Naive thymus-derived CD4-positive, alpha-beta T cell (primary cell): Measurements from ENCODE around the gene TOR4A. TPM values are rescaled to one million over a fixed set of nuclear protein-coding genes. Genes with fewer than 3 reads are reported as not detected.

ENCODE experiments used
- ATAC-seq: fragments of 150-1000 bp; cut with Tn5 transposase; 2 replicates; pipeline ENCODE4 v1.10.0; 2021; ENCODE audit warnings: mild to moderate bottlenecking, moderate library complexity
- CTCF ChIA-PET: fragments of 350-600 bp; sonication (Branson Sonifier 250); formaldehyde crosslinking; loops from one replicate; lab custom pipeline; 2021; ENCODE audit warnings: antibody characterized with exemption; lab: Charles Lee
- POLR2A ChIA-PET: fragments of 350-600 bp; sonication (Branson Sonifier 250); formaldehyde crosslinking; loops from one replicate; lab custom pipeline; 2021; ENCODE audit warnings: antibody characterized with exemption, inconsistent platforms; lab: Charles Lee
- DNase-seq, 9 donors: peaks; one replicate each; pipeline versions ENCODE4 v3.0.0 to v3.0.0-alpha.2; 2020 to 2022; ENCODE audit warnings: mixed read lengths in 1 of 9
- H3K27ac ChIP-seq: one replicate; pipeline ENCODE4 v1.7.0; 2013; ENCODE audit warnings: mild to moderate bottlenecking, low read depth, low read length, moderate library complexity
- H3K27me3 ChIP-seq, 2 donors: one replicate each; pipeline ENCODE4 v1.7.0; 2013; ENCODE audit warnings: low read length in 2 of 2, mild to moderate bottlenecking in 2 of 2, moderate library complexity in 2 of 2; ENCODE audit not compliant: control insufficient read depth in 2 of 2, insufficient read depth in 2 of 2
- H3K36me3 ChIP-seq, 3 experiments: 1 replicate in 2 of 3; 2 replicates in 1 of 3; pipeline ENCODE4 v1.7.0; 2013; ENCODE audit warnings: low read length in 3 of 3, mild to moderate bottlenecking in 3 of 3, moderate library complexity in 1 of 3; ENCODE audit not compliant: insufficient read depth in 3 of 3, control insufficient read depth in 2 of 3
- H3K4me1 ChIP-seq, 2 donors: one replicate each; pipeline ENCODE4 v1.7.0; 2013; ENCODE audit warnings: low read length in 2 of 2, mild to moderate bottlenecking in 2 of 2, moderate library complexity in 1 of 2; ENCODE audit not compliant: control insufficient read depth in 2 of 2, insufficient read depth in 2 of 2
- H3K4me3 ChIP-seq: 2 replicates; pipeline ENCODE4 v1.7.0; 2013; ENCODE audit warnings: mild to moderate bottlenecking, low read length
- H3K9me3 ChIP-seq, 3 experiments: 1 replicate in 2 of 3; 2 replicates in 1 of 3; pipeline ENCODE4 v1.7.0; 2013; ENCODE audit warnings: low read length in 3 of 3; ENCODE audit not compliant: control insufficient read depth in 2 of 3
- H3K27ac Mint-ChIP-seq, 9 donors: one replicate each; pipeline ENCODE4 v1.8.0; 2020 to 2022; ENCODE audit warnings: mixed read lengths in 9 of 9, mild to moderate bottlenecking in 8 of 9, moderate library complexity in 5 of 9, inconsistent platforms in 2 of 9
- H3K27me3 Mint-ChIP-seq, 5 donors: one replicate each; pipeline ENCODE4 v1.8.0; 2021 to 2022; ENCODE audit warnings: mixed read lengths in 5 of 5, mild to moderate bottlenecking in 1 of 5
- H3K36me3 Mint-ChIP-seq, 5 donors: one replicate each; pipeline ENCODE4 v1.8.0; 2020 to 2022; ENCODE audit warnings: mixed read lengths in 5 of 5, mild to moderate bottlenecking in 3 of 5, inconsistent platforms in 1 of 5
- H3K4me1 Mint-ChIP-seq, 7 donors: one replicate each; pipeline ENCODE4 v1.8.0; 2020 to 2022; ENCODE audit warnings: mixed read lengths in 7 of 7, mild to moderate bottlenecking in 3 of 7, inconsistent platforms in 1 of 7
- H3K4me3 Mint-ChIP-seq, 10 donors: one replicate each; pipeline ENCODE4 v1.8.0; 2020 to 2022; ENCODE audit warnings: mild to moderate bottlenecking in 10 of 10, mixed read lengths in 10 of 10, moderate library complexity in 6 of 10, inconsistent platforms in 2 of 10
- H3K9me3 Mint-ChIP-seq, 11 donors: one replicate each; pipeline ENCODE4 v1.8.0; 2020 to 2022; ENCODE audit warnings: mixed read lengths in 11 of 11, mild to moderate bottlenecking in 4 of 11, inconsistent platforms in 1 of 11, moderate library complexity in 1 of 11
- intact Hi-C, 2 donors: fragments of 100-400 bp; cut with micrococcal nuclease; formaldehyde crosslinking; loops; one replicate each; pipeline ENCODE4 v1.15.1; 2023
- polyA plus RNA-seq, 2 donors: library from polyadenylated mRNA; unstranded; fragments of 300-500 nt; fragmentation: Illumina TruSeq; gene quantifications; one replicate each; pipeline ENCODE4 v1.2.3, GENCODE V29; 2021
- total RNA-seq, 6 experiments: library from RNA in 5 of 6; stranded (reverse) in 5 of 6; gene quantifications; 1 replicate in 5 of 6; 2 replicates in 1 of 6; pipeline ENCODE4 v1.2.3 and lab custom pipeline; 2021 to 2026

TOR4A gene
- total and polyA plus RNA-seq, 7 experiments from 2014 or later, result 0.07 to 16.6 (median 1.7) TPM; not detected in 1

DNA sequence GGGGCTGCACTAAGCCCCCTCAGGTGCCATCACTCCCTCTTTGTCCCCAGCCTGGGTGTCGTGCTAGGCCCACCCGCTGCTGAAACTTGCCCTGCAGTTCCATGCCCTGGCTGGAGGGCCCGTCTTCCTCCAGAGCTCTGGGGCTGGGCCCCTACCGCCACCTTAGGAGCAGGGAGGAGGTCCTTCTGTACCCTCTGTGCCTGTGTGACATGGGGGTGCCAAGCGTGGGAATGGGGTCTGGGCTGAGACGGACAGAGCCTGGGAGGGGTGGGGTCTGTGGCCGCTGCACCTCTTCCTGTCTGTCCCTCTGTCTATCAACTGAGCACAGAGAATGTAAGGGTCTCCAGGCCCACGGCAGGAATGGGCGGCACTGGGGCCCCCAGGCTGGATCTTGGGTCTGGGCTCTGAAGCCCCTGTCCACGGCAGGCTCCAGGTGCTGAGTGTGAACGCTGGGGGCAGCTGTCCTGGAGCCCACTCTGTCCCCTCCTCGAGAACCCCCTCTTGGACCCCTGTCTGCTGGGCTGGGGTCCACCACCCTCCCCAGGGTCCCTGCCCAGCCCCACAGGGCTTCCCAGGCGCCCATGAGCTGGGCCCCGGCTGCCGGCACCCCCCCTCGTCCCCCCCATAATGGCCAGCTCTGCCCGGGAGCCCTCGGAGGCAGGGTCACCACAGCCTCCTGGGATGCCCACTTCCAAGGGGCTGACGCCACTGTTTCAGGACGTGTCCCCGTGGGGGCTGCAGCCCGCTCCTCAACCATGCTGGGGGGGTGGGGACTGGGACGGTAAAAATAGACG lies 40.4 kb downstream of the TOR4A start:
- DNase-seq (no peak), ATAC-seq (no peak)
- Histone ChIP-seq H3K4me3 (no peak overlapping the region), H3K4me1 (peaks cover 0 to 10% of the 10 kb centered on the region in 2 donors), H3K36me3 (no peaks in the 10 kb centered on the region), H3K27ac (no peak overlapping the region), H3K27me3 (no peaks in the 10 kb centered on the region), H3K9me3 (no peaks in the 10 kb centered on the region)
- Mint-ChIP-seq H3K36me3 (no peaks in the 10 kb centered on the region), H3K9me3 (no peaks in the 10 kb centered on the region), H3K27ac (no peak overlapping the region), H3K4me1 (peaks cover 0 to 7% (median 5%) of the 10 kb centered on the region in 7 donors), H3K27me3 (peaks cover 0 to 3% (median 0%) of the 10 kb centered on the region in 5 donors), H3K4me3 (peak overlapping the region in 1 of 10 donors; percentile 33)
- intact Hi-C loops, result no loop called here
- POLR2A ChIA-PET, result no interaction called here
- CTCF ChIA-PET, result no interaction called here

DNA sequence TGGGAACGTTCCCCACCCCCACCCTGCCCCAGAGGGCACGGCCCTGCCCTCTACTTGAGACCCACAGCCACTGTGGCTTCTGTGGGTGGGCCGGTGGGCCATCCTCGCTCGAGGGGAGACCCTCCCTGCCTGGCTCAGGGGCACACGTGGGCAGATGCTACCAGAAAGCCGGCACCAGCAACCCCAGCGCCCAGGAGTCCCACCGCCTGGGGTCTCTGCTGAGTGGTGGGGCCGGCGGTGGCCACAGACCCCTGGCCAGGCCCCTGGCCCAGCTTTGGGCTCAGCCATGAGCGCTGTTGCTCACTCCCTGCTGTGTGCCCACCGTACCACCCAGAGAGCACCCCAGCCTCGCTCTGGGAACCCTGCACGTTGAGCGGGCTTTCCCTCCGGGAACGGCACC lies 41.1 kb downstream of the TOR4A start:
- Mint-ChIP-seq H3K9me3 (no peaks in the 10 kb centered on the region), H3K4me1 (peaks cover 0 to 7% (median 5%) of the 10 kb centered on the region in 7 donors), H3K27me3 (peaks cover 0 to 3% (median 0%) of the 10 kb centered on the region in 5 donors), H3K27ac (no peak overlapping the region), H3K4me3 (no peak overlapping the region), H3K36me3 (no peaks in the 10 kb centered on the region)
- DNase-seq (no peak), ATAC-seq (no peak)
- peaks cover 0 to 10% of the 10 kb centered on the region in 2 donors for H3K4me1 ChIP-seq
- no peaks in the 10 kb centered on the region for H3K27me3 ChIP-seq
- H3K9me3 ChIP-seq, result no peaks in the 10 kb centered on the region
- H3K36me3 ChIP-seq, result no peaks in the 10 kb centered on the region
- ChIA-PET CTCF (no interaction called here), POLR2A (no interaction called here)
- H3K4me3 ChIP-seq, result no peak overlapping the region
- H3K27ac ChIP-seq, result no peak overlapping the region
- intact Hi-C loops, result no loop called here

DNA sequence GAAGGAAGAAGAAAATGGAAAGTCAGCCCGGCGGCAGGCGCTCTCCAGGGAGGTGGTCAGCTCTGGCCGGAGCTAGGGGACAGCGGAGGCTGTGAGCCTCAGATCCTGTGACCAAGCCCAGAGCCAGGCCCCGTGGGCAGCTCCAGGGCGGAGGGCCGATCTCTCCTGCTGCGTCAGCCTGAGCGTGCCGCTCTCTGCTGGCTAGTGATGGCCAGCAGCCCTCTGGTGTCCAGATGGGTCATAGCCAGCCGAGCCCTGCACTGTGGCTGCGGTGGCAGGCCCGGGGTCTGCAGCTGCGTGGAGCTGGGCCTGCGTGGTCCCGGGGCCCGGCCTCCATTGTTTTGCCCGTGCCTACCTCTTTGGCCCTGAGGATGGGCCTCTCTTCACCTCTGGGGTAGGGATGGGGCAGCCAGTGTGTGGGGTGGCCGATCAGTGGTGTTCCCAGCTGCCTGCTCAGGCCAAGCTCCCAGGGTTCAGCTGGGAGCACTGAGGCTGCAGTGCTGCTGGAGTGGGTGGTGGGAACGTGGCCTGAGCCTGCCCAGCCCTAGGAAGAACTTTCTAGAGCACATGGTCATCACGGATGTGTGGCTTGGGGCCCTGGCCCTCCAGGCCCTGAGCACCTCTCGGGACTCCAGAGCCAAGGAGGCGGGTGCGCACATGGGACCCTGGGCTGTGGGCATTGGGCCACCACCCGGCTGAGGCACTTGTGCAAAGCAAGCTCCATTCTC lies 41.6 kb downstream of the TOR4A start:
- Histone ChIP-seq H3K27me3 (no peaks in the 10 kb centered on the region), H3K36me3 (no peaks in the 10 kb centered on the region), H3K4me1 (peaks cover 0 to 10% of the 10 kb centered on the region in 2 donors), H3K27ac (no peak overlapping the region), H3K4me3 (no peak overlapping the region), H3K9me3 (no peaks in the 10 kb centered on the region)
- no peaks in the 10 kb centered on the region for H3K9me3 Mint-ChIP-seq
- peaks cover 0 to 7% (median 5%) of the 10 kb centered on the region in 7 donors for H3K4me1 Mint-ChIP-seq
- peaks cover 0 to under 1% (median 0%) of the 10 kb centered on the region in 5 donors for H3K36me3 Mint-ChIP-seq
- H3K27me3 Mint-ChIP-seq, result peaks cover 0 to 3% (median 0%) of the 10 kb centered on the region in 5 donors
- H3K4me3 Mint-ChIP-seq, result no peak overlapping the region
- ATAC-seq (no peak), DNase-seq (no peak)
- peak overlapping the region in 1 of 9 donors; percentile 18 for H3K27ac Mint-ChIP-seq
- intact Hi-C loops, result no loop called here
- ChIA-PET CTCF (interaction anchor here (1.6 kb wide), 1 partner anchor 17 kb away, joined by 4 read pairs; the partner anchor contains the start of gene NRARP), POLR2A (no interaction called here)

DNA sequence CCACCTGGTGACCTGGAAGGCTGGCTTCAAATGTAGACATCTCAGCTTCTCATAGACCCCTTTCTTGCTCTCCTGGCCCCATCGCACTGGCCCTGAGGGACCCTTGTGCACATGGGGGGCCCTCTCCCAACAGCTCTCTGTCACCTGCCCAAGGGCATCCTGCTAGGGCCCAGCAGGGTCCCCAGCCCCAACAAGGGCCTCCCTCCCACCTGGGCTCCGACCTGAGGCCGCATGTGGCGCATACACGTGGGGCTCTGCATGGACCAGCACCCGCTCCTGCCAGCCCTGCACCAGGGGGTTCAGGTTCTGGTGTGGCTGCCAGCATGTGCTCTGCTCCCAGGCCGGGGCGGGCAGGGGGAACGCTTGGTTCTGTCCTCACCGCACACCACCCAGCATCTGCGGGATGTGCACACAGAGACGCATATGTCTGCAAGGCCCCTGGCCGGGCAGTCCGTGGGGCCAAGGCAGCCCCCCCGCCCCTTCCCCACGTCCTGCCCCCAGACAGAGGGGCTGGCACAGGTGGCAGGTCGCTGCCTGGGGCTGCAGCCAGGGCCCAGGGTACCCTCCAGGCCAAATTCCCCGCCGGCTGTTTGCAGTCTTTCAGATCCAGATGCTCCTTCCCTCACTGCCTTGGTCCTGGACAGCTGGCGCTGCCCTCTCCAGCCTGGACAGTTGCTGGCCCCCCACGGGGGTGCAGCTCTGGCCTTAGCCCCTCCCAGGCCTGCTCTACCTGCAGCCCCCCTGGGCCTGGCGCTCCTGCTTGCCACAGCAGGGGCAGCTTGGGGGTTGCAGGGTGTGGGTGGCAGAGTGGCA lies 42.4 kb downstream of the TOR4A start:
- no peak for DNase-seq
- H3K27ac ChIP-seq, result no peak overlapping the region
- no peak overlapping the region for H3K4me3 ChIP-seq
- H3K27me3 Mint-ChIP-seq, result peaks cover 0 to 3% (median 0%) of the 10 kb centered on the region in 5 donors
- no peaks in the 10 kb centered on the region for H3K36me3 ChIP-seq
- peaks cover 0 to 10% of the 10 kb centered on the region in 2 donors for H3K4me1 ChIP-seq
- ChIA-PET POLR2A (interaction anchor here (1.0 kb wide), 1 partner anchor 16 kb away, joined by 3 read pairs; no protein-coding TSS in a partner anchor), CTCF (interaction anchor here (1.6 kb wide), 1 partner anchor 18 kb away, joined by 4 read pairs; the partner anchor contains the start of gene NRARP)
- H3K9me3 ChIP-seq, result no peaks in the 10 kb centered on the region
- H3K4me1 Mint-ChIP-seq, result peaks cover 0 to 7% (median 5%) of the 10 kb centered on the region in 7 donors
- H3K36me3 Mint-ChIP-seq, result peaks cover 0 to 4% (median 0%) of the 10 kb centered on the region in 5 donors
- H3K27me3 ChIP-seq, result no peaks in the 10 kb centered on the region
- peak overlapping the region in 4 of 10 donors; percentile 20 to 72 (median 58) for H3K4me3 Mint-ChIP-seq
- intact Hi-C loops, result no loop called here
- no peak for ATAC-seq
- peak overlapping the region in 2 of 9 donors; percentile 38 to 71 for H3K27ac Mint-ChIP-seq
- no peaks in the 10 kb centered on the region for H3K9me3 Mint-ChIP-seq

DNA sequence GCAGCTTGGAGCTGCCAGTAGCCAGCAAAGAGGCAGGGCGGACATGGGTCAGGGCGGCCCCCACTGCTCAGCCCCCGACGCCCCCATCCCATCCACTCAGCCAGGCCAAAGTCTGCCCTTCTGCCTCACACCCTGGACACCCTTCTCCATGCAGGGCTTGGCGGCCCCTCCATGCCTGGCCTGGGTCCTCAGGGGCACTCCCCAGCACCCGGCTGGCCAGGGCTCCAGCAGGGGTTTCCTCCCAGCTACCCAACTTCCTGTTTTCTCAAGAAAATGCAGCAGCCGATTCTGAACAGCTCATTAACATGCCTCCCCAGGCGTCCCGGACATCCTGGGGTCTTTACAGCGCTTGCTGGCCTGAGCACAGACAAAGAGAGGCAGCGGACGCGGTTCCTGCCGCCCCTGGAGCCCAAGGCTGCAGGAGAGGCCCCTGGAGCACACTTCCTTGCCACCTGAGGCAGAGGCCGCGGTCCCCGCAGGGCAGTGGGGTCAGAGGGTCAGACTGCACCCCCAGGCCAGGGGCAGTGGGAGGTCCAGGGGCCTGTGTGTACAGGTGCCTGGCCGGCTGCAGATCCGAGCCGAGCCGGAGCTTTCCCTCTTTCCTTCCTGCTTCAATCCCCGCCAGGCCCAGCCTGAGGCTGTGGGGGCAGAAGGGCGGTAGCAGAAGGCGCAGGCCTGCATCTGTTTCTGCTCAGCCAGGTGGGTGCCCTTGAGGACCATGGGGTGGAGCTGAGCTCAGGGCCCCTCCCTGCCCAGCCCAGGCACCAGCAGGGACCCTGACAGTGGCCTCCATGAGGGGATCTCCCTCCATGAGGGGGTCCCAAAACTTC lies 43.2 kb downstream of the TOR4A start:
- no peaks in the 10 kb centered on the region for H3K36me3 ChIP-seq
- peaks cover 0 to 7% (median 6%) of the 10 kb centered on the region in 7 donors for H3K4me1 Mint-ChIP-seq
- H3K4me3 ChIP-seq, result peak overlapping the region; percentile 4
- H3K27me3 Mint-ChIP-seq, result peaks cover 0 to 3% (median 0%) of the 10 kb centered on the region in 5 donors
- no peaks in the 10 kb centered on the region for H3K9me3 Mint-ChIP-seq
- peaks cover 0 to 7% (median 0%) of the 10 kb centered on the region in 5 donors for H3K36me3 Mint-ChIP-seq
- intact Hi-C loops, result no loop called here
- POLR2A ChIA-PET, result interaction anchor here (0.8 to 1.0 kb wide), 2 partner anchors 16 to 67 kb away, joined by 3 to 4 read pairs; no protein-coding TSS in a partner anchor
- no peaks in the 10 kb centered on the region for H3K9me3 ChIP-seq
- DNase-seq, result peak in 1 of 9 donors; percentile 13
- ATAC-seq, result peak; percentile 58
- CTCF ChIA-PET, result interaction anchor here (0.6 to 1.6 kb wide), 2 partner anchors 19 to 335 kb away, joined by 3 to 4 read pairs; partner anchors contain the start of gene NRARP
- H3K4me3 Mint-ChIP-seq, result peak overlapping the region in 8 of 10 donors; percentile 20 to 72 (median 46)
- H3K27ac ChIP-seq, result peak overlapping the region; percentile 22
- peak overlapping the region in 2 of 9 donors; percentile 71 to 88 for H3K27ac Mint-ChIP-seq
- H3K4me1 ChIP-seq, result peaks cover 0 to 10% of the 10 kb centered on the region in 2 donors
- H3K27me3 ChIP-seq, result peaks cover 0 to under 1% of the 10 kb centered on the region in 2 donors
